Ecto neural progenitor cell (in vitro differentiated cells): ENCODE data around the gene PRRT3.

ENCODE experiments used
- DNase-seq: peaks from one replicate; pipeline ENCODE4 v3.0.0-alpha.2; 2018; ENCODE audit warnings: low spot score

PRRT3 gene

DNA sequence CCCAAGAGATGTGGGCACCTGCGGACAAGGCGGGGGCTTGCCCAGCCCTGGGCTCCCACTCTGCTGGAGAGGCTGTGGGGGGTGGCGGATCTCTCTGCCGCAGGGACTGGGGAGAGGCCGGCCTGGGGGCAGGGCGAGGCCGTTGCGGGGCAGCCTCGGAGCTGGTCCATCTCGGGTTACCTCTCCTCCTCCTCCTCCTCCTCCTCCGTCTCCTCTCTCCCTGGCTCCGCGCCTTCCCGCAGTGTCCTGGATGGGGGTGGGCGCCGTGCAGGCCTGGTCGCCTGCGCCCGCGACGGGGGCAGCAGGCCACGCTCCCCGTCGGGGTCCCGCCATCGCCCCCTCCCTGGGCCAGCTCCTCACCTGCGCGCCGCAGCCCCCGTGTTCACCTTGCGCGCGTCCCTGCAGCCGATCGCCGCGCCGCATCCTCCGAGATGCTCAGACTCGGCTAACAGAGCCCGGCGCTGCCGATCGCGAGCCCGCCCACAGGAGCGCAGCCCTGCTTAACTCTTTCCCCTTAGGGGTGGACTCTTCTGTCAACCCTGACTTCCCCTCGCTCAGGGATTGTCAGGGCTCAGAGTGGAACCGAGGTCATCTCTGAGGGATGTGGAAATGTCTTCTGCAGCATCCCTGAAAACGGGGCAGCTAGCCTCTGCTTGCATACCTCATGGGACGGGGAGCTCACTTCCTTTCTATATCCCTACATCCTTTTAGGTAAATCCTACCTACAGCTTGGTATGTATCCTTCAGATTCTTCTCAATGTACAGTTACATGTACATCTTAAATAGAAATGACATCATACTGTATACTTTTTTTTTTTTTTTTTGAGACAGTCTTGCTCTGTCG is at the start of gene PRRT3:
PRRT3 (minus strand) TSS at position 447 of the 844 bp plus-strand sequence. CDS start 2,293 bp downstream, outside the sequence.
- peak; percentile 75 for DNase-seq

DNA sequence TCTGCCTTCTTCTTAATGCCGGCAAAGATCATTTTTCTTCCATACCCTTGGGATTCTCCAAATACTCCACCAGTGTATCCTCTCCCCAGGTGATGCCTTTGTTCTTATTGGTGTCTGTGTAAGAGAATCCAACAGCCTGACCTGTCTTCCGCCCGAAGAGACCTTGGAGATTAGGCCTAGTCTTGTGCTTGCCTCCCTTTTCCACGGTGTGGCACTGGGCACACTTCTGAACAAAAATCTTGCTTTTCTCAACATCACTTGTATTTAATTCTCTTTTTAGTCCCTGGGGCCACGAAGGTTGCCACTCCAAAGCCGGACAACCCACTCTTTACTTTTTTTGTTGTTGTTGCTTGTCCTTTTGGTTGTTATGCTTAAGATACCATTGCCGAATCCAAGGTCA is 48.5 kb upstream of the PRRT3 start:
- no peak for DNase-seq

DNA sequence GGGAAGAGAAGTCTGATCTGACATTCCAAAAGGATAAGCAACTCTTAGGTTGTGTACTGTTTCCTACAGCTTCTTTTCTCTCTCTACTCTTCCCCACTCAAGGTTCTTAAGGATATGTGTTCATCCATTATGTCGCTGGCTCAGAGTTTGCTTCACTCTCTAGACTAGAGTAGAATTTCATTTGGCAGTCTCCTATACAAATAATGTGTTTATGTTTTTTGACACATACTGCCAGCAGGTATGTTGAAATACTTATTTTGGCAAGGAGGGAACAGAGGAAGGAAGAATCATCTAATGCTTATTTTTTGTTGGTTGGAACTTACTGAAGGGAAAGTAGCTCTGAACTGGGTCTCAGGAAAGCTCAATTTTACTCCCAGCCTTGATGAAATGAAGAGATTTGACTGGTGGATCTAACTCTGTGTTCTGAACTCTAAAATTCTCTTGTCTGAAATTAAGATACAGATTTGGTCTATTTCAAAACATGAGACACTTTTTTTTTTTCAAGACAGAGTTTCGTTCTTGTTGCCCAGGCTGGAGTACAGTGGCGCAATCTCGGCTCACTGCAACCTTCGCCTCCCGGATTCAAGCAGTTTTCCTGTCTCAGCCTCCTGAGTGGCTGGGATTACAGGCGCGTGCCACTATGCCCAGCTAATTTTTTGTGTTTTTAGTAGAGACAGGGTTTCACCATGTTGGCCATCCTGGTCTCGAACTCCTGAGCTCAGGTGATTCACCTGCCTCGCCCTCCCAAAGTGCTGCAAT is 42.1 kb upstream of the PRRT3 start:
- DNase-seq: no peak

DNA sequence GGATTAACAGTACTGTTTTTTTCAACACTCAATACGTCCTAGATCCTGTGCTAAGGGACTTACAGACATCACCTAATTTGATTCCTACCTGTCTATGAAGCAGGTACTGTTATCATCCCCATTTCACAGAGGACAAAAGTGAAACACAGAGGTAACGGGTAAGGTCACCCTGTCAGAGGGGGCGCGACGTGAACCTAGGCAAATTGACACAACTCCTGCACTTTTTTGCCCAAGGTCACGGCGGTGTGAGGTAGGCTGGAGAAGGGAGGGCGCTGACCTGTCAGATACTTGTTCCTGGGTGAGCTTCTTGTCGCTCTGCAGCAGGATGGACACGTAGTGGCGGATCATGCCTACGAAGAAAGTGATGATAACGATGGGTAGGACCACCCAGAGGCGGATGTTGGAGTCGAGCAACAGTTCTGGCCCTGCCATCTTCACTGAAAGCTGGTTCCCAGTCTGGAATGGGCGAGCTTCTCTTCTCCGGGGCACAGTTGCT is 34.1 kb upstream of the PRRT3 start:
- no peak for DNase-seq

DNA sequence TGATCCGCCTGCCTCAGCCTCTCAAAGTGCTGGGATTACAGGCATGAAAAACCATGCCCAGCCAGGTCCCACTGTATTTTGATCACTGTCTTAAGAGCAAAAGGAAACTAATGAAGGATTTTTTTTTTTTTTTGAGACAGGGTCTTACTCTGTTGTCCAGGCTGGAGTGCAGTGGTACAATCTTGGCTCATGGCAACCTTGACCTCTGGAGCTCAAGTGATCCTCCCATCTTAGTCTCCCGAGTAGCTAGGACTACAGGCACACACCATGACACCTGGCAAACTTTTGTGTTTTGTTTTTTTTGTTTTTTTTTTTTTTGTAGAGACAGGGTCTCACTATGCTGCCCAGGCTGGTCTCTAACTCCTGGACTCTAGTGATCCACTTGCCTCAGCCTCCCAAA is 28.0 kb upstream of the PRRT3 start:
- no peak for DNase-seq

DNA sequence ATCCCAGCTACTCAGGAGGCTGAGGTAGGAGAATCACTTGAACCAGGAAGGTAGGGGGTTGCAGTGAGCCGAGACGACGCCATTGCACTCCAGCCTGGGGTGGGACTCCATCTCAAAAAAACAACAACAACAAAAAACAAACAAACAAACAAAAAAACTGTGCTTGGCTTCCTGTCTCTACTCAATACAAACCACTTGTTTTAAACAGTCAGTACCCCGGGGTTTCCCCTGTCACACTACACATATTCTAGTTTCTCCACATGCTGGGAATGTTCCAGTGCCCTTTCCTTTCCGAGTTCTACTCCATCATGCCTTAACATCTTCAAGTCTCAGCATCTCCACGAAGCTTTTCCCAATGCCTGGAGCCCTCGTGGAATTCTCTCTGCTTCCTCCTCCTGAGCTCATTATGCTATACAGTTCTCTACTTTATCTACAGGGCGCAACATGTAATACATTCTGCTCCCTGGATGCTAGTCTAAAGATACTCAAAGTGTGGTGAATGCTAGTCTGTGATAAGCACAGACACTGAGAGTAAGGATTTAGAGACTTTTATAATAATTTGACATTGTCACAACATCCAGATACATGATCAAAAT is 26.6 kb upstream of the PRRT3 start:
- no peak for DNase-seq

DNA sequence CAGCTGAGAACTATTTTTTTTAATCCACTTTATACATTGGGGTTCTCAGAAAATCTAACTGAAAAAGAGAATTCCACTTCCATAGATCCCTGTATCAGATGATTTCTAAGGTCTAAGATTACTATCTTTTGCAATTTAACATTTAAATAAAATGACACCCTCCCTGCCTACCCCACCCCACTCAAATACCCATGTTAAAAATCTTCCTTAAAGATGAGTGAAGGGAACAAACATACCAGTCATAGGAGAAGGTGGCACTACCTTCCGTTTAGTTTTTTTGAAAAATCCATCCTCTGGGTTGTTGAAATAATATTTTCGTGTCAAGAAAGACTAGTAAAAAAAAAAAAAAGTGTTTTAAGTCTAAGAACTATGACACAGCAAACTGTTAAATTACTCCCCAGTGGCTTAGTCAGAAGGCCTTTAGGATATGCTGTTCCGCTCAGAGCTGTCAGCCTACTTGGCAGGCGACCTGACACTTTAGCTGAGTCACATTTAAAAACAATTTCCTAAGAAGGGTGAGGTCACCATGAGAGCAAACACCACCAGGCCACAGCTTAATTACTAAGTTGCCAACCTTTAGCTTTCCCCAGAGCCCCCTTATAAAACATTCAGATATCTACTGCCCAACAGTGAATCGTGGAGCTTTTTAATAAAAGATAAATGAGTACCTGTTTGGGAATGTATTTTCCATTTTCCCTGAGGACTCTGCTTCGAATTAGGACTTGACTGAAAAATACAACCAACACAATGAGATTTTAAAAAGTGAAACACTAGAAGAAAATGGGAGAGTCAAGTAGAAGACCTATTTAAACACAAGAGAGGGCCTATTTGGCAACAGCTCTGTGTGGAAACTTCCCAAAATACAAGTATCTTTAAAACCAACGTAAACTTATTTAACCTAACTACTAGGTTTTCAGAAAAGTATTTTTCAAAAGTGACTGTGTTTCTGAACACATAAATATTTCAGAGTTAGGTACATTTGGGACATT is 24.8 kb upstream of the PRRT3 start:
- DNase-seq: no peak

DNA sequence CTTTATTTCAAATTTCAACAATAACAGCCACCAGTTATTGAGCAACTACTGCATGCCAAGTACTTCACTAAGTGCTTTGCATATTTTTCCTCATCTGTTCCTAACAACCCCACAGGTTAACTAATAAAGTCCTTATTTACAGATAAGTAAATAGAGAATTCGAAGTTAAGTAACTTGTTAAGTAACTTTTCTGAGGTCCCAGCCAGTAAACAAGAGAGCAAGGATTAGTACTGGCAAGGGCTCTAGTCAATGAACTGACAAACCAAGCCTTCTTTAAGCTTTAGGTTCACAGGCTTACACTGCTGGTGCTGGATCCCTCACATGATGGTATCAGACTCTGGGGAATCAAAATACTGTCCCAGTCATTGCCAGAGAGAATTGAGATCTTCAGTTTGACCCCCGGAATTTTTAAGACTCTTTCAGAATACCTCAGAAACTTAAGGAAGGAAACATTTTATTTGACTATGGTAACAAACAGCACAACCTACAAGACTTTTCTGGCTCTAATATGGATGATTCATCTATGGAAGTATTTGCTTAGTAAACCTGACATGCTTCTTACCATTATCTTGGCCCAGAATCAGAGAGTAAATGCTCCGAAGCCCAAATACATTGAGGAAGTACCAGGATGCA is 17.9 kb upstream of the PRRT3 start:
- no peak for DNase-seq

DNA sequence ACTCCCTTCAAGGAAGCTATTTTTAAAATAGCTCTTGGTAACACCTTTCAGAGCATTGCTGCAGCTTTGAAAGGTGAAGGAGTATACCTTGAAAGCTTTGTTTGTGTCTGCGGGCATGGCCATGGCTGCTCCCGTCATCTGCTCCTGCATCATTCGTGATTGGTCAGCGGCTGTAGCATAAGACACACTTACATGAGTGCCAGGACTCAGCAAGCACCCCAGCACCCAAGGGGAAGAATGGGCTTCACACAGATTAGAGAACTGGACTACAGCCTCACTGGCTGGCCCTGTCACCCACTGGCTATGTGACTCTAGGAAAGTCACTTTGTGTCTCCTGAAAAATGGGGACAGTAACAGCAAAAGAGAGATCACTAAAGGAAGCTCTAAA is 17.4 kb upstream of the PRRT3 start:
- DNase-seq: no peak

DNA sequence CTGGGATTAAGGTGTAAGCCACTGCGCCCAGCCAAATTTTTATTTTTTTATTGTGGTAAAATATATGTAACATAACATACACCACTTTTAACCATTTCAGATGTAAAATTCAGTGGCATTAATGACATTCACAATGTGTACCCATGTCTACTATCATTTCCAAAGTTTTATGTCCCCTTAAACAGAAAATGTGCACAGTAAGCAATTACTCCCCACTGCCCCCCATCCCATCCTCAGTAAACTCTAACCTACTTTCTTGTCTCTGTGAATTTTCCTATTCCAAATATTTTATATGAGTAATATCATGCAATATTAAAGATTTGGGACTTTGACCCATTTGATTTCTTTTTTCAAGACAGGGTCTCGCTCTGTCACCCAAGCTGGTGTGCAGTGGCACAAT is 14.6 kb upstream of the PRRT3 start:
- no peak for DNase-seq

DNA sequence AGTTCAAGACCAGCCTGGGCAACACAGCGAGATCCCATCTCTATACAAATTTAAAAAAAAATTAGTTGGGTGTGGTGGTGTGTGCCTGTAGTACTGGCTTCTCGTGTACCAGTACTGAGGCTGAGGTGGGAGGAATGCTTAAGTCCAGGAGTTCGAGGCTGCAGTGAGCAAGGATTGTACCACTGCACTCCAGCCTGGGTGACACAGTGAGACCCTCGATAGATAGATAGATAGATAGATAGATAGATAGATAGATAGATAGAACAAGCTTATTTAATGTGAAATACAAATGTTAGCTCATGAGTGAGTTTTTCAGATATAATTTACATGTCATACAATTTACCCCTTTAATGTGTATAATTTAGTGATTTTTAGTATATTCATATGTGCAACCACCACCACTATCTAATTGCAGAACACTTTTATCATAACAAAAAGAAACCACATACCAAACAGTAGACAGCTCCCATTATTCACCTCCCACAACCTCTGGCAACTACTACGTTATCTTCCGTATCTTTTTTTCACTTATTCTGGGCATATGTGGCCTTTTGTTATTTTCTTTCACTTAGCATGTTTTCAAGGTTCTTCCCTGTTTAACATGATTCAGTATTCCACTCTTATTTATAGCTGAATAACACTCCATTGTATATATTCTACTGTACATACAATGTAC is 13.1 kb upstream of the PRRT3 start:
- no peak for DNase-seq

DNA sequence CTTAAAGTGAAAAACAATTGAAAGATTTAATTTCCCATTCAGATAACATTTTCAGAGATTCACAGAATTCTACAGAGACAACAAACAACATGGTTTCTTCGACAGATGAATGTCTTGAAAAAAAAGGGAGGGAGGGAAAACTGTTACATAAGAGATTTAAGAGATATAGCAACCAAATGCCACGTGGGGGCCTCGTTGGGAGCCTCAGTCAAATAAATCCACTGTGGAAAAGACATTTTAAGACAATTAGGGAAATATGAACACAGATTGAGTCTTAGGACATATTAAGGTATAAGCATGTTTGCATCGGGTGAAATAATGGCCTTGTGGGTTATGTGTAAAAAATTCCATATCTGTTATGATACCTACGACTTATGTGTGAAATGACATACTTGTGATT is 5.0 kb upstream of the PRRT3 start:
- DNase-seq: no peak

DNA sequence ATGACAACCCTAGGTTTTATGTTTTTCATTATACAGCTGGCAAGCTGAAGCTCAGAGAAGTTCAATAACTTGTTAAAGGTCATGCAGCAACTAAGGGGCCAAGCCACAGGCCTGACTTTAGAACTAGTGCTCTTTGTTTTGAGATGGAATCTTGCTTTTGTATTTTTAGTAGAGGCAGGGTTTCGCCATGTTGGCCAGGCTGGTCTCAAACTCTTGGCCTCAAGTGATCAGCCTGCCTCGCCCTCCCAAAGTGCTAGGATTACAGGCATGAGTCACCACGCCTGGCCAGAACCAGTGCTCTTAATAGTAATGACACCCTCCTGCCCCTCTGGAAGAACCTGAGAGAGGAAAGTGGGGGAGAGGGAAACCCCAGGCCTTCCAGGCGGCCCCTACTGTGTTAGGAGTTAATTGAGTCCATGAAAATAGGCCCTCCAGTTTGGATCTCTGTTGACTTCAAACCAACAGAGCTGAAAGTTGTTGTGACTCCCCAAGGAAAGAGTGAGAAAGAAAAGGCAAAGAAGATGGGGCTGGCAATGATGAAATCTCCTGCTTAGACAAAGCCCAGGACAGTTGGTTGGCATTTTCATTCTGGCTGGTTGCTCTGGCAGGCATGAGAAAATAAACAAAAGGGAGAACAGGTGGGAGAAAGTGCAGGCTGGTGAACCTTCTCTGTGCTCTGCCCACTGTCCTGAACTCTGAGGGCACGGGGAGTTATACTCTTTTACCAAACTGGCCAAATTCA is 3.6 kb upstream of the PRRT3 start:
- DNase-seq: no peak

DNA sequence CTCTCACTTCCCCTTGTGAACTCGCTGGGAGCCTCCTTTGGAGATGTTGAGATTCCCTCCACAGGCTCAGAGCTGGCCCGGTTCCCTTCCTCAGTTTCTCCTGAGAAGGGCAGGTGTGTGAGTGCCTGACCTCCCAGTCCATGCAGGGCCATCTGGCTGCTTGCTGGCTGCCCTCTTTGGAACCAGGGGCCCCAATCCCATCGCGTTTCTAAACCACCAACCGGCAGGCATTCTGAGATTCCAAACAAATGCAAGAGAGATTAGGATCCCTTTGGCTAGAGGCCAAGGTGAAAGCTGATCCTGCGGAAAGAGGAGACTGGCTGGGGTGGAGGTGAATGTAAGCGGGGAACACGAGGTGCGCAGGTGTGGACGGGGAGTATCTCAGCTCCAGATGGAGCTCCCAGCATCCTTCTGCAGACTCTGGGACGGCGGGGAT is 2.9 kb upstream of the PRRT3 start:
- DNase-seq: no peak

DNA sequence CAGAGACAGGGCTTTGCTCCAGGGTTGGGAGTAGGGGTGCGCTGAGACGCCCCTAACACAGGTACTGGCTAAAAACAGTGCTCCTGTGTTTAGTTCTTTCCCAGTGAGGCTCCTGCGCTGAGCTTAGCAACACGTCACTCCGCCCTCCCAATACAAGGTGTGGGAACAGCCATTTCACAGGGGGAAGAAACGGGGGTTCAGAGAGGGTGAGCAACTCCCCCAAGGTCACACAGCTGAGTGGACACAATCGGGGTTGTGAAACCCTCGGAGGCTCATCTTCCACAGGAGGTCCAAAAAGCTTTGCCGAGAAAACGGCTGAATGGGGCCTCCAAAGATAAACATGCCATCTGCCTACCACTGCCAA is 628 bp downstream of the PRRT3 start:
- no peak for DNase-seq

DNA sequence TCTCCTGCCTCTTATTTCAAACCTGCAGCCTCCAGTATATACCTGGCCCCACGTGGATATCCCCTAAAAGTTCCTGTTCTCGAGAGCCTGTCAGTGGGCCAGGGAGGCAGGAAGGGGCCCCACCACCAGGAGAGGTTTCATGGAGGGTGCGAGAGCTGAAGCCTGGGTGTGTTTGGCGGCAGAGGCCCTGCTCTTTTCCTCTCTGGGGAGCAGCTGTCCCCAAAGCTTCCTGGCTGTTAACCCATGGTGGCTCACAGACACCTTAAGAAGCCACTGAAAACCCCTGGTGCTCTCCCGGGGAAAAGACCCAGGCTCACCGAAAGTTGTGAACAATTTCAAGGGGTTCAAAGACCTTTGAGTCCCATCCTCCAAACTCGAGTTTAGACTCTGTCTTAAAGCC is 1.1 kb downstream of the PRRT3 start:
- DNase-seq: no peak

DNA sequence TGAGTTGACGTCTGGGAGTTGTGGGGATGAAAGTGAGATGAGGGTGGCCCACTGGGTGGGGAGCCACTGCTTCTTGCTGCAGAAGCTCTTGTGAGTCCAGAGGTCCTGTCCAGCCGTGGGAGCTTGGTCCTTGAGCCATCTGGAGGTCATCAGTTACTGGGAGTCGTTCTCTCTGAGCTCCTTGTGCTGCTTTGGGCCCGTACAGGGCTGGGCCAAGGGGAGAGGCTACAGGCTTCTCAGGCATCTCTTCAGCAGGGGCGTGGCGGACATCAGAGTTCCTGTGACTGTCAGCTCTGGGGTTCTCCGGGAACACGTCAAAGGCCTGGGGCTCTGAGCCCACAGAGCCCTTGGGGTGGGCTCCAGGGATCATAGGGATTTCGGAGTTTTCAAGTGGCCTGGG is 2.6 kb downstream of the PRRT3 start:
- DNase-seq: no peak

DNA sequence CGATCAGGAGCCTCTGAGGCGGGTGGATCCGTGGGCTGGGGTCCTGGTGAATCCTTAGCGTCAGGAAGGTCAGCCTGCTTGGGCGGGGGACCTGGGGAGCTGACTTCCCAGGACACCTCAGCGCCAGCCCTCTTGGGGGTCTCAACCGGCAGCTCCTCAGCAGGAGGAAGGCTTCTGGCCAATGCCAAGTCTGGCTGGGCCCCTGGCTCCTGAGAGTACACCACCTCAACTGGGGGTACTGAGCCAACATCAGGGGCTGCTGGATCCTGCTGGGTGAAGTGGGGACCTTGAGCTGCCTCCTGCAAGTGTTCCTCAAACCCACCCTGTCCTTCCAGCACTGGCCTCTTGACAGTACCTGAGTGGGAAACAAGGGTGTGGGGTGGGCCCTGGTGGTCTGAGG is 3.1 kb downstream of the PRRT3 start:
- no peak for DNase-seq

DNA sequence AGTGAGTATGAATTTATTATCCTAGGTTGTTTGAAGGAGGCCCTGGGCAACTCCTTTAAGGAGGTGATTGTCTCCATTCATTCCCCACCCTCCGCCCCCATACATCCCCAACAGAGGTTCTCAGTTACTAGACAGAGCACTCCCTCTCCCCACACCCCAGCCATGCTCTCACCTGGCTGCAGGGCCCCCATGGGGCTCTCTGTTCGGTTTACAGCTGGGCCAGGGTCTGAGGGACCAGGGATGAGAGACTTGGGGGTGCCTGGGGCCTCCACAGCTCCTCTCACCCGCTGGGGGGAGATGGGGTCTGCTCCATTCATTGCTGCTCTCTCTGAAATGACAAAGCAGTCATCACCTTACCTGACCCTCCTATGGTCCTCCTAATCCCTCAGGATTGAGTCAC is 3.6 kb downstream of the PRRT3 start:
- no peak for DNase-seq
